A549 (cell line): ENCODE data around the gene DEPDC5. TPM values are rescaled to one million over a fixed set of nuclear protein-coding genes. Genes with fewer than 3 reads are reported as not detected.

Experiments
- ATAC-seq, 2 experiments: fragments of 200-7000 bp in 1 of 2; fragments of >200 bp in 1 of 2; cut with Nextera tagmentation in 1 of 2; cut with Tn5 transposase in 1 of 2; 3 replicates each; pipeline versions ENCODE4 v1.8.0 to v1.9.1; 2018 to 2020; ENCODE audit warnings: mild to moderate bottlenecking in 1 of 2, moderate library complexity in 1 of 2
- CTCF ChIA-PET: fragments of 300-600 bp; sonication (Branson Sonifier 250); formaldehyde crosslinking; extraction: SDS; loops from one replicate; lab custom pipeline; 2021; ENCODE audit warnings: antibody characterized with exemption, inconsistent platforms; lab: Yijun Ruan, JAX
- POLR2A ChIA-PET: fragments of 350-600 bp; formaldehyde crosslinking; extraction: SDS; loops from one replicate; lab custom pipeline; 2021; ENCODE audit warnings: antibody characterized with exemption, inconsistent platforms; lab: Yijun Ruan, JAX
- DNase-seq, 2 experiments: peaks; one replicate each; pipeline versions ENCODE4 v3.0.0 to v3.0.0-alpha.2; 2011 to 2016; ENCODE audit warnings: low read depth in 1 of 2, low spot score in 1 of 2
- FAIRE-seq: peaks from 2 replicates; lab custom pipeline; 2011; peaks lifted over from hg19 to GRCh38; lab: Jason Lieb, UNC
- H3K27ac ChIP-seq, 2 experiments: fragments of >200 bp; sonication (Bioruptor Twin); formaldehyde crosslinking; 3 replicates each; pipeline ENCODE4 v1.5.1; 2016 to 2017
- H3K4me1 ChIP-seq: fragments of >200 bp; sonication (Bioruptor Twin); formaldehyde crosslinking; 3 replicates; pipeline ENCODE4 v1.6.1; 2016
- H3K4me2 ChIP-seq: fragments of >200 bp; sonication (Bioruptor Twin); formaldehyde crosslinking; 3 replicates; pipeline ENCODE4 v1.6.1; 2016
- H3K4me3 ChIP-seq: fragments of >200 bp; sonication (Bioruptor Twin); formaldehyde crosslinking; 3 replicates; pipeline ENCODE4 v1.5.1; 2016
- H3K9me3 ChIP-seq: fragments of >200 bp; sonication (Bioruptor Twin); formaldehyde crosslinking; 3 replicates; pipeline ENCODE4 v1.6.1; 2016
- ATOH8 ChIP-seq: fragments of 250-450 bp; sonication (Bioruptor Pico); IDR thresholded peaks from 2 replicates; pipeline ENCODE4 v1.5.0; 2020; ENCODE audit warnings: low read depth, mild to moderate bottlenecking, moderate library complexity
- BHLHE40 ChIP-seq: IDR thresholded peaks from 2 replicates; pipeline ENCODE4 v1.6.1; 2012; ENCODE audit warnings: low read depth, low read length, inconsistent platforms
- E2F6 ChIP-seq: IDR thresholded peaks from 2 replicates; pipeline ENCODE4 v1.6.1; 2012; ENCODE audit warnings: low read depth, borderline replicate concordance
- EHF ChIP-seq: fragments of 250-450 bp; sonication (Bioruptor Pico); IDR thresholded peaks from 2 replicates; pipeline ENCODE4 v1.5.0; 2020; ENCODE audit warnings: mild to moderate bottlenecking
- ELK1 ChIP-seq: fragments of 150-350 bp; IDR thresholded peaks from 2 replicates; pipeline ENCODE4 v1.6.1; 2014; ENCODE audit warnings: low read depth, mild to moderate bottlenecking, low read length
- EP300 ChIP-seq, 2 experiments: fragments of >200 bp; sonication (Bioruptor Twin); formaldehyde crosslinking; IDR thresholded peaks; 2 replicates in 1 of 2; 3 replicates in 1 of 2; pipeline ENCODE4 v1.6.1; 2016 to 2017
- FOSB ChIP-seq: fragments of 250-450 bp; sonication (Bioruptor Pico); IDR thresholded peaks from 2 replicates; pipeline ENCODE4 v1.5.0; 2020; ENCODE audit warnings: mild to moderate bottlenecking, moderate library complexity
- FOSL2 ChIP-seq, 2 experiments: fragments of 450-650 bp in 1 of 2; fragments of >200 bp in 1 of 2; sonication (Bioruptor Twin) in 1 of 2; formaldehyde crosslinking; IDR thresholded peaks; 2 replicates each; pipeline versions ENCODE4 v1.5.0 to v1.6.1; 2016 to 2020; ENCODE audit warnings: mild to moderate bottlenecking in 1 of 2, moderate library complexity in 1 of 2
- GATA3 ChIP-seq: IDR thresholded peaks from 2 replicates; pipeline ENCODE4 v1.6.1; 2012; ENCODE audit warnings: borderline replicate concordance
- HES2 ChIP-seq: fragments of >200 bp; sonication (Bioruptor Twin); formaldehyde crosslinking; IDR thresholded peaks from 2 replicates; pipeline ENCODE4 v1.6.1; 2016
- HMGXB4 ChIP-seq: fragments of 250-450 bp; sonication (Bioruptor Pico); IDR thresholded peaks from 2 replicates; pipeline ENCODE4 v1.5.0; 2021; ENCODE audit warnings: mild to moderate bottlenecking, moderate library complexity, borderline replicate concordance
- HOXB5 ChIP-seq: fragments of 250-450 bp; sonication (Bioruptor Pico); IDR thresholded peaks from 2 replicates; pipeline ENCODE4 v1.5.0; 2020; ENCODE audit warnings: mild to moderate bottlenecking, moderate library complexity
- JUN ChIP-seq, 2 experiments: fragments of >200 bp; sonication (Bioruptor Twin); formaldehyde crosslinking; IDR thresholded peaks; 2 replicates in 1 of 2; 3 replicates in 1 of 2; pipeline ENCODE4 v1.6.1; 2016 to 2017
- MAX ChIP-seq: IDR thresholded peaks from 2 replicates; pipeline ENCODE4 v1.6.1; 2012
- NPAS2 ChIP-seq: fragments of 250-450 bp; sonication (Bioruptor Pico); IDR thresholded peaks from 2 replicates; pipeline ENCODE4 v1.8.0; 2022; ENCODE audit warnings: mild to moderate bottlenecking, moderate library complexity, borderline replicate concordance
- NR3C1 ChIP-seq: fragments of >200 bp; sonication (Bioruptor Twin); formaldehyde crosslinking; IDR thresholded peaks from 3 replicates; pipeline ENCODE4 v1.6.1; 2017
- PBX3 ChIP-seq: IDR thresholded peaks from 2 replicates; pipeline ENCODE4 v1.6.1; 2012
- POLR2A ChIP-seq: IDR thresholded peaks from 2 replicates; pipeline ENCODE4 v1.6.1; 2012; ENCODE audit warnings: mild to moderate bottlenecking, low read length
- RARB ChIP-seq: fragments of 250-450 bp; sonication (Bioruptor Pico); IDR thresholded peaks from 2 replicates; pipeline ENCODE4 v1.8.0; 2021; ENCODE audit warnings: mild to moderate bottlenecking, moderate library complexity
- REST ChIP-seq: fragments of 200-600 bp; sonication (generic); IDR thresholded peaks from 2 replicates; pipeline ENCODE4 v1.6.1; 2016; ENCODE audit warnings: antibody characterized with exemption, mild to moderate bottlenecking, moderate library complexity
- RFX5 ChIP-seq: fragments of 450-650 bp; IDR thresholded peaks from 2 replicates; pipeline ENCODE4 v1.7.1; 2014; ENCODE audit warnings: antibody characterized with exemption, mild to moderate bottlenecking, moderate library complexity
- RNF2 ChIP-seq: fragments of 200-600 bp; sonication (generic); IDR thresholded peaks from 2 replicates; pipeline ENCODE4 v1.6.1; 2016; ENCODE audit warnings: low read depth, mild to moderate bottlenecking, antibody characterized with exemption, moderate library complexity, borderline replicate concordance
- TFCP2L1 ChIP-seq: fragments of 250-450 bp; sonication (Bioruptor Pico); IDR thresholded peaks from 2 replicates; pipeline ENCODE4 v1.5.0; 2021; ENCODE audit warnings: mild to moderate bottlenecking
- TP53 ChIP-seq: fragments of 250-450 bp; sonication (Bioruptor Pico); IDR thresholded peaks from 2 replicates; pipeline ENCODE4 v1.5.0; 2021; ENCODE audit warnings: mild to moderate bottlenecking, moderate library complexity
- ZC3H11A ChIP-seq: fragments of 450-650 bp; IDR thresholded peaks from 2 replicates; pipeline ENCODE4 v1.6.1; 2014; ENCODE audit warnings: antibody characterized with exemption, mild to moderate bottlenecking
- WGBS: methylation state at CpG from one replicate; pipeline ENCODE4 v1.1.6; 2017; ENCODE audit errors: missing lambda C conversion rate; 5-methylcytosine and 5-hydroxymethylcytosine counted together
- polyA plus RNA-seq, 4 experiments: library from polyadenylated mRNA; depleted of rRNA in 3 of 4; stranded (reverse); fragments of >200 nt; fragmentation: RNase III in 1 of 4; extraction: RNeasy Plus Mini Kit Qiagen cat#74134 plus additional on column Dnase treatment in 1 of 4; gene quantifications; 2 replicates in 3 of 4; 3 replicates in 1 of 4; pipeline ENCODE4 v1.2.3, GENCODE V29; 2011 to 2017

DEPDC5 gene
- polyA plus RNA-seq, 2 of the 4 experiments (the other 2 are of a cell fraction) = 4.4 to 10.1 TPM

GRCh38 chr22:31825513-31825912 lies 71.7 kb downstream of the DEPDC5 start:
- ATAC-seq = no peak
- no peak overlapping the region for H3K4me3 ChIP-seq
- no peaks in the 10 kb centered on the region for H3K9me3 ChIP-seq
- H3K27ac ChIP-seq = no peak overlapping the region
- WGBS = 98% methylated on average over 2 of the region's 2 CpGs
- ChIA-PET POLR2A (no interaction called here), CTCF (interaction anchor here (0.7 to 1.0 kb wide), 2 partner anchors 9 to 145 kb away, joined by 3 read pairs; no protein-coding TSS in a partner anchor)
- peaks cover 17% of the 10 kb centered on the region for H3K4me1 ChIP-seq
- H3K4me2 ChIP-seq = no peak overlapping the region
- TF ChIP-seq ZC3H11A (no peak), MAX (no peak), RARB (CRISPR knock-in tag) (no peak), NPAS2 (no peak), FOSL2 (IDR thresholded peaks at IDR 0.05) (no peak), FOSL2 (CRISPR knock-in tag; IDR thresholded peaks at IDR 0.05) (no peak), BHLHE40 (no peak), HOXB5 (CRISPR knock-in tag) (no peak), RNF2 (no peak), JUN (IDR thresholded peaks at IDR 0.05) (no peak), GATA3 (no peak), PBX3 (no peak), ATOH8 (CRISPR knock-in tag) (no peak), FOSB (no peak), TFCP2L1 (CRISPR knock-in tag) (no peak), POLR2A (no peak), HMGXB4 (CRISPR knock-in tag) (no peak)
- DNase-seq = no peak
- FAIRE-seq = no peak

- H3K27ac ChIP-seq = no peak overlapping the region
- no peak overlapping the region for H3K4me3 ChIP-seq
- TF ChIP-seq E2F6 (no peak), RFX5 (no peak), HES2 (no peak), EHF (no peak), ELK1 (no peak), EP300 (IDR thresholded peaks at IDR 0.05) (no peak), TP53 (no peak), RARB (CRISPR knock-in tag) (no peak), NR3C1 (no peak), REST (no peak)
- H3K4me2 ChIP-seq = no peak overlapping the region
- FAIRE-seq (no peak), DNase-seq (no peak), ATAC-seq (no peak)
- ChIA-PET POLR2A (no interaction called here), CTCF (no interaction called here)
- H3K9me3 ChIP-seq = no peaks in the 10 kb centered on the region
- peaks cover 22% of the 10 kb centered on the region for H3K4me1 ChIP-seq
- 80% methylated on average over 6 of the region's 6 CpGs for WGBS
Observed at GRCh38 chr22:31826443-31826842, 72.6 kb downstream of the DEPDC5 start.
